NCI-H748 (cell line): Measurements from ENCODE around the gene CPEB2.

Experiments
- DNase-seq: peaks from one replicate; lab custom pipeline; 2025; ENCODE audit not compliant: unreplicated experiment; lab: John Stamatoyannopoulos, UW

Gene CPEB2

GRCh38 chr4:15010038-15010585, 7.8 kb downstream of the CPEB2 start:
- no peak for DNase-seq

GRCh38 chr4:15011166-15011565, 8.9 kb downstream of the CPEB2 start:
- no peak for DNase-seq

GRCh38 chr4:15012017-15012788, 9.9 kb downstream of the CPEB2 start:
- DNase-seq: no peak

- no peak for DNase-seq
Measured at GRCh38 chr4:15013585-15013984, 11.3 kb downstream of the CPEB2 start.

GRCh38 chr4:15015170-15015569, 12.9 kb downstream of the CPEB2 start:
- no peak for DNase-seq

- no peak for DNase-seq
Measured at GRCh38 chr4:15018361-15018760, 16.1 kb downstream of the CPEB2 start.

- no peak for DNase-seq
Measured at GRCh38 chr4:15020502-15021286, 18.4 kb downstream of the CPEB2 start.

- no peak for DNase-seq
Measured at GRCh38 chr4:15021311-15021710, 19.0 kb downstream of the CPEB2 start.

- no peak for DNase-seq
Measured at GRCh38 chr4:15021946-15022345, 19.7 kb downstream of the CPEB2 start.

- no peak for DNase-seq
Measured at GRCh38 chr4:15024386-15024785, 22.1 kb downstream of the CPEB2 start.

GRCh38 chr4:15025693-15026092, 23.4 kb downstream of the CPEB2 start:
- no peak for DNase-seq

GRCh38 chr4:15027921-15028435, 25.7 kb downstream of the CPEB2 start:
- no peak for DNase-seq

GRCh38 chr4:15031197-15031596, 28.9 kb downstream of the CPEB2 start:
- DNase-seq: no peak

- no peak for DNase-seq
Measured at GRCh38 chr4:15031993-15032675, 29.9 kb downstream of the CPEB2 start.

GRCh38 chr4:15034071-15034764, 31.9 kb downstream of the CPEB2 start:
- DNase-seq: no peak

- no peak for DNase-seq
Measured at GRCh38 chr4:15035159-15035558, 32.9 kb downstream of the CPEB2 start.

- no peak for DNase-seq
Measured at GRCh38 chr4:15037923-15038541, 35.8 kb downstream of the CPEB2 start.

- DNase-seq: no peak
Measured at GRCh38 chr4:15040916-15041463, 38.7 kb downstream of the CPEB2 start.

GRCh38 chr4:15042529-15043167, 40.4 kb downstream of the CPEB2 start:
- DNase-seq: no peak
